Epithelial cell of prostate (primary cell): ENCODE data around the gene LDLRAP1.
A peak's percentile ranks its signal among the peaks of the same experiment; 100 is the strongest.

Source experiments
- DNase-seq: peaks from one replicate; pipeline ENCODE4 v3.0.0-alpha.2; 2011; ENCODE audit warnings: low read depth, low spot score
- H3K27ac ChIP-seq: fragments of 450-650 bp; 2 replicates; pipeline ENCODE4 v1.5.1; 2017; ENCODE audit warnings: mild to moderate bottlenecking

Gene LDLRAP1

DNA sequence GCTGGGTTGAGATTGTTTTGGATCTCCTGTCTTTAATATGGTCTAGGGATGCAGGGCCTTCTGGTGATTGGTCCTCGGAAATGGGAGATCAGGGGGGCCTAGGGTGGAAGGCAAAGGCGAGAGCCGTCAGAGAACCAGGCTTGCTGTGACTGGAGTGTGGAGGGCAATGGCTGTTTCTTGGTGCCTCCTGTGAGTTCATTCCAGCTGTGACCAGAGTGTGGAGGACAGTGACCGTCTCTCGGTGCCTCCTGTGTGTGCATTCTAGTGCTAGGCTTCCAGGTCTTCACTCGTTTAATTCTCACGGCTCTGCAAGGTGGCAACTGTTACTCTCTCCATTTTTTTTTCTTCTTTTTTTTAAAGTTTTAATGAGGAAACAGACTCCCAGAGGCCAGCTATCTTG, 14.1 kb downstream of the LDLRAP1 start:
- DNase-seq, result no peak
- H3K27ac ChIP-seq, result peak overlapping the region; percentile 47

DNA sequence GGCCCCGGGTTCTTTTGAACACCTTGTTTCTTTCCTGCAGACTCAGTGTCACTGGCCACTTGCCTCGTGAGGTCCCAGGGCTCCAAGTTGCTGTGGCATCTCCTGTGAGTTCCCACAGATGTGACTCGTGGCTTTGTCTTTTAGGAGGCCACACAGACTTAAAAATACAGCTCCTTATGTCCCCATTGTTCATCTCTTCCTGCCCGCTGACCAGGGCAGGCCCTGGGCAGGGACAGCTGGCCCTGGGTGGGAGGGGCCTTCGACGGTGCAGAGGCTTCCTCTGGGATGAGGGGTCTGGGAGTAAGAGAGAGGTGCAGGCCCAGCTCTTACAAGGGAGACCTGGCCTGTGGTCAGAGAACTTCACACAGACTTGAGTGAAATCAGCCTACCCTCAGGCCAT, 15.6 kb downstream of the LDLRAP1 start:
- no peak for DNase-seq
- H3K27ac ChIP-seq, result no peak overlapping the region

- no peak for DNase-seq
- no peak overlapping the region for H3K27ac ChIP-seq
Measured at GRCh38 chr1:25560001-25560400, 16.6 kb downstream of the LDLRAP1 start.

DNA sequence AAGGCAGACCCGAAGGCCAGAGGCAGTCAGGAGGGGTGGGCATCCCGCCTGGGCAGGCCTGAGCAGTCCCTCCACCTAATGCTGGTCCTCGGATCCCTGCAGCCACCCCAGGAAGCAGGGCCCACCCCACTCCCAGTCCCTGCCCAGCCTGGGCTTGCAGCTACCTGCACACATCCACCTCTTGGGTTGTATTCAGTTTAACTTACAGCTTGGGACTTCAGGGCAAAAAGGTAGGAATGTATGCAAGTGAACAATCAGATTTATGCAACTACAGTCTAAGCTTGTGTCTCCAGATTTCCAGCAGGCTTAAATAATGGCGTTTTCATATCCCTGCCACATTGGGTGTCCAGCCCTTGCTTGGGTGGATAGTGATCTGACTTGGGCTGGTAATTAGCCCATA, 17.4 kb downstream of the LDLRAP1 start:
- no peak for DNase-seq
- H3K27ac ChIP-seq, result peak overlapping the region; percentile 40

- peak overlapping the region; percentile 40 for H3K27ac ChIP-seq
- no peak for DNase-seq
Measured at GRCh38 chr1:25561421-25562100, 18.2 kb downstream of the LDLRAP1 start.

GRCh38 chr1:25562101-25562927, 18.9 kb downstream of the LDLRAP1 start:
- no peak for DNase-seq
- H3K27ac ChIP-seq, result peak overlapping the region; percentile 40

GRCh38 chr1:25562928-25563283, 19.5 kb downstream of the LDLRAP1 start:
- H3K27ac ChIP-seq, result no peak overlapping the region
- no peak for DNase-seq

DNA sequence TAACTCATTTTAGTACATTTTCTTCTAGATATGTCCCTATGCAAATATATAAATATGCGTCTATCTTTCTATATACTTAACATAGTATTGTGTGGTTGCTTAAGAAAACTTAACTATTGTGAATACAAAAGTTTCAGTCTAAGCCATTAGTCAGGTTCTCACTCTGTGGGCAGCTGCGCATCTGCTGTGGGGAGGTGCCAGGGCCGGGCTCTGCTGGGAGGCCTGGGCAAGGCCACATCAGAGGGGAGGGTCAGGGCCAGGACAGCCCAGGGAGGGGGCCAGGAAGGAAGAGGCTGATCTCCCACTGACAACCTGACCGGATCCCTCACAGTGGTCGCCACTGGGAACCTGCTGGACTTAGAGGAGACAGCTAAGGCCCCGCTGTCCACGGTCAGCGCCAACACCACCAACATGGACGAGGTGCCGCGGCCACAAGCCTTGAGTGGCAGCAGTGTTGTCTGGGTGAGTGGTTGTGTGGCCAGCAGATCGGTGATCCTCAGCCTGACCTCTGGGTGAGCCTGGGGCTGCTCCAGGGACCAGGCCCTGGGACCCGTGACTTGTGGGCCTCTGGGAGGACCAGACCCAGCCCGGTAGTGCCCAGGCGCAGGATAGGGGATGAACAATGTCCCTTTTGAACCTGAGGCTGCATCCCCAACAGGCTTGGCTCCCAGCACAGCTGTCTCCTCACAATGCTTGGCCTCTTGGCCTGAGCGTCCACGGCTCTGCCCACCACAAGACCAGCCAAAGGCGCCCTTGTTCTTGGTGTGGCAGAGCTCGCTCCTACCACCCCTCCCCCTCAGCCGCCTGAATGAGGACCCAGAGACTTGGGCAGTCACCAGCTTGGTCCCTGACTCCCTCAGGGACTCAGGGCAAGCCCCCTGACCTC, 20.2 kb downstream of the LDLRAP1 start:
- no peak overlapping the region for H3K27ac ChIP-seq
- no peak for DNase-seq

GRCh38 chr1:25564777-25565574, 21.6 kb downstream of the LDLRAP1 start:
- H3K27ac ChIP-seq, result no peak overlapping the region
- DNase-seq, result no peak

- no peak for DNase-seq
- no peak overlapping the region for H3K27ac ChIP-seq
Measured at GRCh38 chr1:25565626-25566025, 22.2 kb downstream of the LDLRAP1 start.

GRCh38 chr1:25566176-25566729, 22.8 kb downstream of the LDLRAP1 start:
- peak overlapping the region; percentile 97 for H3K27ac ChIP-seq

GRCh38 chr1:25566730-25567341, 23.4 kb downstream of the LDLRAP1 start:
- DNase-seq, result no peak
- peak overlapping the region; percentile 97 for H3K27ac ChIP-seq

More at GRCh38 chr1:25566176-25566729, 22.8 kb downstream of the LDLRAP1 start:
- no peak for DNase-seq

- DNase-seq, result no peak
- H3K27ac ChIP-seq, result peak overlapping the region; percentile 97
Measured at GRCh38 chr1:25567710-25568089, 24.3 kb downstream of the LDLRAP1 start.

GRCh38 chr1:25568090-25568833, 24.9 kb downstream of the LDLRAP1 start:
- DNase-seq, result peak; percentile 83
- H3K27ac ChIP-seq, result peak overlapping the region; percentile 97

DNA sequence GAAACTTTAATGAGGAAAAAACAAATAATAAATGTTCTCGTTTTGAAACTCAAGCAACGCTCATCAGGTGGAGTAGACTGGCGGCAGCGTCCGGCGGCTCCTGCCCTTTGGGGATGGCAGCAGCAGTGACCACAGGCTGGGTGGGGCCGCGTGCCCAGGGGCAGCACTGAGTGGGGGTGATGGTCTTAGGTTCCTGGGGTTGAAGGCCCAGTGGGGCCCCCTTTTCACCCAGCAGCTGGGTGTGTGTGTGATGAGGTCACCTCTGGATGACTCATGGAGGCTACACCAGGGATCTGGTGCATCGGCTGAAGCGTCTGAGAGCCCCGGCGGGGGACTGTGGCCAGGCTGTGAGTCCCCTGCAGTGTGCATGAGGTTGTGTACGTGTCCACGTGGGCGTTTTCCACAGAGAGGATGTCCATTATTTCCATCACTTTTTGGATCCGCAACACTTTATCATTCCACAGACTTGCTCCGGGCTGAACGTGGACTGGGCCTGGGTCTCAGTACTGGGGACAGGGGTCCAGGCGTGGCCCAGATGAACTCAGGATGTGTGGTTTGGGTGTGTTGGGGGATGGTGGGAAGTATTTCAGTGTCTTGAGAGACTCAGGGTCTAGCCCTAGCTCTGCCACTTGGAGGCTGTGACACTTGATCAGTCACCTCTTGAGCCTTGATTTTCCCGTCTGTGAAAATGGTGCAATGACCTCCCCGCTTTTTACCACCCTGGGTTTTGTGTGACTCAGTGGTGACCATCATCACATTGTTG, 25.6 kb downstream of the LDLRAP1 start:
- DNase-seq, result peak; percentile 49

GRCh38 chr1:25569597-25570396, 26.4 kb downstream of the LDLRAP1 start:
- peak overlapping the region; percentile 97 for H3K27ac ChIP-seq
- DNase-seq, result no peak

More for the DNA sequence above, 25.6 kb downstream of the LDLRAP1 start:
- H3K27ac ChIP-seq, result peak overlapping the region; percentile 97
